IPS DF 6.9 (cell line): Measurements from ENCODE around the gene SPCS1.
"Not testable (repeated sequence)": the region's sequence is repeated elsewhere in the genome, so short reads cannot be mapped to it uniquely, and the experiment has no call there.

Experiments used
- DNase-seq: peaks from one replicate; pipeline ENCODE4 v3.0.0-alpha.2; 2013; ENCODE audit warnings: low read depth, low spot score
- H3K27ac ChIP-seq: one replicate; pipeline ENCODE4 v1.5.1; 2013; ENCODE audit warnings: low read length, control low read depth
- H3K27me3 ChIP-seq: 2 replicates; pipeline ENCODE4 v1.6.1; 2013; ENCODE audit warnings: mild to moderate bottlenecking, low read length; ENCODE audit not compliant: control insufficient read depth, insufficient read depth
- H3K36me3 ChIP-seq: 2 replicates; pipeline ENCODE4 v1.6.1; 2013; ENCODE audit warnings: low read length; ENCODE audit not compliant: control insufficient read depth, insufficient read depth
- H3K4me1 ChIP-seq: 2 replicates; pipeline ENCODE4 v1.6.1; 2013; ENCODE audit warnings: low read length; ENCODE audit not compliant: control insufficient read depth, insufficient read depth
- H3K4me3 ChIP-seq: 2 replicates; pipeline ENCODE4 v1.5.1; 2013; ENCODE audit warnings: mild to moderate bottlenecking, low read length
- H3K9me3 ChIP-seq: 2 replicates; pipeline ENCODE4 v1.6.1; 2013; ENCODE audit warnings: low read length, inconsistent platforms; ENCODE audit not compliant: control insufficient read depth, insufficient read depth
- WGBS: extraction: QIAGEN DNeasy Blood & Tissue Kit; methylation state at CpG from one replicate; pipeline ENCODE4 v1.1.7; 2013; ENCODE audit warnings: mixed read lengths, missing lambda C conversion rate; ENCODE audit not compliant: insufficient read length, insufficient coverage; 5-methylcytosine and 5-hydroxymethylcytosine counted together

The SPCS1 gene

DNA sequence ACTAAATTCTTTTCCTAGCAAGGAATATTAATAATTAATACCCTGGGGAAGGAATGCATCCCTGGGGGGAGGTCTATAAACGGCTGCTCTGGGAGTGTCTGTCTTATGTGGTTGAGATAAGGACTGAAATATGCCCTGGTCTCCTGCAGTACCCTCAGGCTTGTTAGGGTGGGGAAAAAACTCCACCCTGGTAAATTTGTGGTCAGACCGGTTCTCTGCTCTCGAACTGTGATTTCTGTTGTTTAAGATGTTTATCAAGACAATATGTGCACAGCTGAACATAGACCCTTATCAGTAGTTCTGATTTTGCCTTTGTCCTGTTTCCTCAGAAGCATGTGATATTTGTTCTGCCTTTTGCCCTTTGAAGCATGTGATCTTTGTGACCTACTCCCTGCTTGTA lies 22.8 kb downstream of the SPCS1 start:
- H3K4me3 ChIP-seq, H3K27ac ChIP-seq, H3K4me1 ChIP-seq, H3K27me3 ChIP-seq, H3K36me3 ChIP-seq, H3K9me3 ChIP-seq, DNase-seq: not testable (repeated sequence)
- WGBS: no CpG with 5 or more reads among the region's 3 CpGs

DNA sequence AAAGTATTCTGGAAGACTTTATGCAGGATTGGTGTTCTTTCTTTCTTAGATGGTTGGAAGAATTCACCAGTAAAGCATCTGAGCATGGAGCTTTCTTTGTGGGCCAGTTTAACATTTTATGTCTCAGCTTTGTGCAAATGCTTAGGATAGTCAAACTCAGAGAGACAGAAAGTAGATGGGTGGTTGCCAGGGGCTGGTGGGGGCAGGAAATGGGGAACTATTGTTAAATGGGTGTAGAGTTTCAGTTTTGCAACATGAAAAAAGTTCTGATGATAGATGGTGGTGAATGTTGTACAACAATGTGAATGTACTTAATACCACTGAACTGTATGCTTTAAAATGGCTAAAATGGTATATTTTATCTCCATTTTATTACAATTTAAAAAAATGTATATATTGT lies 24.8 kb downstream of the SPCS1 start:
- no peaks in the 10 kb centered on the region for H3K4me1 ChIP-seq
- no peak overlapping the region for H3K27ac ChIP-seq
- DNase-seq: no peak
- no peaks in the 10 kb centered on the region for H3K9me3 ChIP-seq
- no peak overlapping the region for H3K4me3 ChIP-seq
- no peaks in the 10 kb centered on the region; the same call in 1 of the 2 replicates for H3K36me3 ChIP-seq
- H3K27me3 ChIP-seq: no peaks in the 10 kb centered on the region

DNA sequence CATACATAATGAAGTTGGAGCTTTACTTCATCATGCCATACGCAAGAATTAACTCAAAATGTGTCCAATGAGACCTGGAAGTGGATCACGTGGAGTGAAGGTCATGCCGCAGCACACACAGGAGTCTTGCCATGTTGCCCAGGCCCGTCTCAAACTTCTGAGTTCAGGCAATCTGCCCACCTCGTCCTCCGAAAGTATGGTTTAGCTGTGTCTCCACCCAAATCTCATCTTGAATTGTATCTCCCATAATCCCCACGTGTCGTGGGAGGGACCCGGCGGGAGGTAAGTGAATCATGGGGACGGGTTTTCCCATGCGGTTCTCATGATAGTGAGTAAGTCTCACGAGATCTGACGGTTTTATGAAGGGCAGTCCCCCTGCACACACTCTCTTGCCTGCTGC lies 25.7 kb downstream of the SPCS1 start:
- Histone ChIP-seq H3K27me3 (no peaks in the 10 kb centered on the region), H3K4me3 (no peak overlapping the region), H3K27ac (no peak overlapping the region), H3K36me3 (no peaks in the 10 kb centered on the region; the same call in 1 of the 2 replicates), H3K4me1 (no peaks in the 10 kb centered on the region), H3K9me3 (no peaks in the 10 kb centered on the region)
- DNase-seq: no peak
- no CpG with 5 or more reads among the region's 14 CpGs for WGBS

DNA sequence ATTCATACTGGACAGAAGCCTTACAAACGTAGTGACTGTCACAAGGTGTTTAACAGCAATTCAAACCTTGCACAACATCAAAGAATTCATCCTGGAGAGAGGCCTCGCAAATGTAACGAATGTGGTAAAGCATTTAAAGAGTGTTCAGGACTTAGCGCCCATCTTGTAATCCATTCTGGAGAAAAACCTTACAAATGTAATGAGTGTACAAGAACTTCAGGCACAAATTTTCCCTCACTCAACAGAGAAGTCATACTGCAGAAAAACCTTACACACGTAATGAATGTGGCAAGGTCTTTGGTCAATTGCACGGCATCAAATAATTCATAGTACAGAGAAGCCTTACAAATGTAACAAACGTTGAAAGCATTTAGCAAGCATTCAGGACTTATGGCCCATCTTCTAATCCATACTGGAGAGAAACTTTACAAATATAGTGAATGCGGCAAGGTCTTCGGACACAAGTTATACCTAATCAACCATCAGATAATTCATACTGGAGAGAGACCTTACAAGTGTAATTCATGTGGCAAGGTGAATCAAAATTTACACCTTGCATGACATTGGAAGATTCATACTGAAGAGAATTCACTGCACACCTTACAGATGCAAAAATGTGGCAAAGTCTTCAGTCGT lies 27.5 kb downstream of the SPCS1 start:
- no peaks in the 10 kb centered on the region; the same call in 1 of the 2 replicates for H3K36me3 ChIP-seq
- no peak for DNase-seq
- H3K4me3 ChIP-seq: no peak overlapping the region
- no peaks in the 10 kb centered on the region for H3K4me1 ChIP-seq
- no peak overlapping the region for H3K27ac ChIP-seq
- WGBS: no CpG with 5 or more reads among the region's 10 CpGs
- H3K9me3 ChIP-seq: no peaks in the 10 kb centered on the region
- H3K27me3 ChIP-seq: no peaks in the 10 kb centered on the region

GRCh38 chr3:52739730-52740129 lies 33.8 kb downstream of the SPCS1 start:
- no peak for DNase-seq
- WGBS: no CpG with 5 or more reads among the region's 1 CpG
- Histone ChIP-seq H3K9me3 (no peaks in the 10 kb centered on the region), H3K27me3 (no peaks in the 10 kb centered on the region), H3K4me3 (no peak overlapping the region), H3K4me1 (no peaks in the 10 kb centered on the region), H3K27ac (no peak overlapping the region), H3K36me3 (no peaks in the 10 kb centered on the region; the same call in 1 of the 2 replicates)

DNA sequence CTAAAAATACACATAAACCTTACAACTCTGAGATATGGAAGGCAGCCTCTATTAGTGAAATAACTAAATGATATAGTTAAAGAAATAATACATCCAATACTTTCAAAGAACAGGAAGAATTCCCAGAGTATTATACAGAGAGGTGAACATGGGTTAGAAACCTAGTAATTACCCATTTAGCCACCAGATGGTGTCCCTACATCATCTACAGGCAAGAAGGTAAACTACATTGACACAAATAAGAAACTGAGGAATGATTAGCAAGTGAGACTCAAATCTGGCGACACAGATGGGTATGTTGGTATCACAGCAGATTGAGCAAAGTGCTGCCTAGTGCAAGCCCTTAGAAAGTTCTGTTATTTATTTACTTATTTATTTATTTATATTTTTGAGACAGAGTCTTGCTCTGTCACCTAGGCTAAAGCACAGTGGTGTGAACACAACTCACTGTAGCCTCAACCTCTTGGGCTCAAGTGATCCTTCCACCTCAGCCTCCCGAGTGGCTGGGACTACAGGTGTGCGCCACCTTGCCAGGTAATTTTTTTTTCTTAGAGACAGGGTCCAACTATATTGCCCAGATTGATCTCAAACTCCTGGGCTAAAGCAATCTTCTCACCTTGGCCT lies 36.6 kb downstream of the SPCS1 start:
- H3K27ac ChIP-seq: no peak overlapping the region
- DNase-seq: peak; percentile 4

DNA sequence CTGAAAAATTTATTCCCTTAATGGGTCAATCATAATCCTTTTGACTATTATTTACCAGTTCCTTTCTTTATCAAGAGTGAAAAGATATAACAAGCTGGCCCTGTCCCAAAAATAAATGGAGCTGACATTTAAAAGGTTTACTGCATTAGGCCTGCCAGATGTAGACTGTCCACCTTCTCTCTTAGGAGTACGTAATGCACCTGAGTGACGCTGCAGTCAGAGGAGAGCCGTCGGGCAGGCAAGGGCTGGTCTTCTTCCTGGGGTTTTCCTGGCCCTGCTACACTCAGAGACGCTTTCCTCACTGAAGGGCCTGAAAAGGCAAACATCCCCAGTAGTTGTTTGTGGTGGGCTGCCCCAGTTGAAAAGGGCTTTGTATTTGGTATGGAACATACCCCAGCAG lies 37.2 kb downstream of the SPCS1 start:
- no peak for DNase-seq
- no CpG with 5 or more reads among the region's 5 CpGs for WGBS
- H3K27ac ChIP-seq: no peak overlapping the region
- H3K4me1 ChIP-seq: no peaks in the 10 kb centered on the region
- peaks cover 12% of the 10 kb centered on the region; the same call in 1 of the 2 replicates for H3K36me3 ChIP-seq
- no peaks in the 10 kb centered on the region for H3K9me3 ChIP-seq
- no peak overlapping the region for H3K4me3 ChIP-seq
- no peaks in the 10 kb centered on the region for H3K27me3 ChIP-seq

More for the DNA sequence above, 36.6 kb downstream of the SPCS1 start:
- Histone ChIP-seq H3K4me1 (no peaks in the 10 kb centered on the region), H3K27me3 (no peaks in the 10 kb centered on the region), H3K9me3 (no peaks in the 10 kb centered on the region), H3K4me3 (no peak overlapping the region), H3K36me3 (peaks cover 12% of the 10 kb centered on the region; the same call in 1 of the 2 replicates)
- no CpG with 5 or more reads among the region's 3 CpGs for WGBS

DNA sequence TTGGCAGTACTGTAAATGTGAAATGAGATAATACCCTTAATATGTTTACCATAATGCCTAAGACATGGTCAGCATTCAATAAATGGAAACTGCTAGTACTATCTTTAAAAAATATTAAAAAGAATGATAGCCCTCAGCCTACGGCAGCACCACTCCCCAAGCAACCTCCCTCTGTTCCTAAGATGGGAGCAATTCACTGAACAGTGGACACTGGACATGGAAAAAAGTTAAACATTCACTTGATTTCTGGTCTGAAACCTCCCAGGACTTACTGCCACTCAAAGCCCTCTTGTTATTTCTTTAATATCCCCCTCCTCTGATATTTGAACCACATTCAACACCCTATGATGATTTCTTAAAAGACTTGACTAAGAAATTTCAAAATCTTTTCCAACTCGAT lies 37.8 kb downstream of the SPCS1 start:
- WGBS: no CpG with 5 or more reads among the region's 2 CpGs
- DNase-seq: no peak
- peaks cover 13% of the 10 kb centered on the region; the same call in 1 of the 2 replicates for H3K36me3 ChIP-seq
- no peak overlapping the region for H3K4me3 ChIP-seq
- H3K27ac ChIP-seq: no peak overlapping the region
- H3K4me1 ChIP-seq: no peaks in the 10 kb centered on the region
- H3K27me3 ChIP-seq: no peaks in the 10 kb centered on the region
- H3K9me3 ChIP-seq: no peaks in the 10 kb centered on the region

- peaks cover 13% of the 10 kb centered on the region; the same call in 1 of the 2 replicates for H3K36me3 ChIP-seq
Measured at GRCh38 chr3:52752045-52752660, 46.2 kb downstream of the SPCS1 start.

DNA sequence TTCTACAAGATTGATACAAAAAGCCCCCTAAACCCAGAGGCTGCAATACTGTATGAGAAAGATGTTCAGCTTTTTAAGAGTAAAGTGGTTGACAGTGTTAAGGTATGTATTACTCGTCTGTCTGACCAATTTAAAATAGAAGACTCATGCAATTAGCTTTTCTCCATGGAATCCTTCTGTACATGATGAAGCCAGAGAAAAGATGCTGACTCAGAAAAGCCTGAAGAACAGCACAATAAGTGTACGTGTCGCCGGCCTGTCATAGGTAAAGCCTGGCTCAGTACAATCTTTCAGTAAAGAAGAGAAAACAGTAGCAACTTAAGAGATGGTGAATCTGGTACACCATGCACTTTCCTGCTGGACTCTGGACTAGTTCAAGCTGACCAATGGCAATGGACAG lies 48.5 kb downstream of the SPCS1 start:
- H3K27me3 ChIP-seq: no peaks in the 10 kb centered on the region
- peaks cover 8% of the 10 kb centered on the region; the same call in 1 of the 2 replicates for H3K36me3 ChIP-seq
- H3K9me3 ChIP-seq: no peaks in the 10 kb centered on the region
- no peak overlapping the region for H3K27ac ChIP-seq
- H3K4me1 ChIP-seq: no peaks in the 10 kb centered on the region
- DNase-seq: no peak
- no CpG with 5 or more reads among the region's 4 CpGs for WGBS
- H3K4me3 ChIP-seq: no peak overlapping the region

More at GRCh38 chr3:52752045-52752660, 46.2 kb downstream of the SPCS1 start:
- Histone ChIP-seq H3K27ac (no peak overlapping the region), H3K27me3 (no peaks in the 10 kb centered on the region), H3K9me3 (no peaks in the 10 kb centered on the region), H3K4me1 (no peaks in the 10 kb centered on the region), H3K4me3 (no peak overlapping the region)
- no peak for DNase-seq
- WGBS: no CpG with 5 or more reads among the region's 3 CpGs
